OCI-LY7 (cell line): ENCODE measurements around the gene ZNF532. TPM values are rescaled to one million over a fixed set of nuclear protein-coding genes. Genes with fewer than 3 reads are reported as not detected.
A peak's percentile ranks its signal among the peaks of the same experiment; 100 is the strongest.

Experiments
- BruUV-seq: library from RNA; stranded (reverse); fragments of 400-500 nt; replicated peaks from 2 replicates; lab custom pipeline; 2021; lab: Mats Ljungman, UMichigan
- CTCF ChIA-PET: fragments of 300-600 bp; sonication (Branson Sonifier 250); formaldehyde crosslinking; loops from one replicate; lab custom pipeline; 2022; ENCODE audit warnings: antibody characterized with exemption; ENCODE audit not compliant: unreplicated experiment; lab: Charles Lee
- POLR2A ChIA-PET: fragments of 300-600 bp; sonication (Branson Sonifier 250); formaldehyde crosslinking; loops from one replicate; lab custom pipeline; 2022; ENCODE audit warnings: antibody characterized with exemption; lab: Charles Lee
- DNase-seq: peaks from one replicate; pipeline ENCODE4 v3.0.0-alpha.2; 2015; ENCODE audit warnings: low spot score
- H2AFZ ChIP-seq: fragments of 200-600 bp; sonication (generic), shearing (Covaris generic); 2 replicates; pipeline ENCODE4 v1.6.1; 2014; ENCODE audit warnings: mild to moderate bottlenecking, antibody characterized with exemption, low read length, moderate library complexity
- H3K27ac ChIP-seq: fragments of 200-600 bp; sonication (generic); 2 replicates; pipeline ENCODE4 v1.5.1; 2014; ENCODE audit warnings: mixed run types, low read depth, mild to moderate bottlenecking, moderate library complexity, low read length, inconsistent platforms; ENCODE audit not compliant: poor library complexity, severe bottlenecking
- H3K36me3 ChIP-seq: fragments of 200-600 bp; sonication (generic); 2 replicates; pipeline ENCODE4 v1.6.1; 2014; ENCODE audit warnings: mild to moderate bottlenecking, antibody characterized with exemption, low read length, moderate library complexity, mixed read lengths; ENCODE audit not compliant: insufficient read depth
- H3K4me1 ChIP-seq: fragments of 200-600 bp; sonication (generic); 2 replicates; pipeline ENCODE4 v1.5.1; 2014; ENCODE audit warnings: mild to moderate bottlenecking, low read length; ENCODE audit not compliant: insufficient read depth, poor library complexity, severe bottlenecking
- H3K4me2 ChIP-seq: fragments of 200-600 bp; sonication (generic); 2 replicates; pipeline ENCODE4 v1.6.1; 2014; ENCODE audit warnings: mild to moderate bottlenecking, low read length
- H3K4me3 ChIP-seq: fragments of 200-600 bp; sonication (generic); 2 replicates; pipeline ENCODE4 v1.5.1; 2014; ENCODE audit warnings: mild to moderate bottlenecking, low read depth, low read length; ENCODE audit not compliant: poor library complexity, severe bottlenecking
- H3K79me2 ChIP-seq: fragments of 200-600 bp; sonication (generic); 2 replicates; pipeline ENCODE4 v1.6.1; 2016; ENCODE audit warnings: low read depth, mild to moderate bottlenecking, low read length, moderate library complexity, mixed read lengths; ENCODE audit not compliant: insufficient read depth
- H3K9me2 ChIP-seq: fragments of 200-600 bp; sonication (generic); 2 replicates; pipeline ENCODE4 v1.6.1; 2016; ENCODE audit warnings: mild to moderate bottlenecking, low read length, mixed read lengths; ENCODE audit not compliant: insufficient read depth
- H3K9me3 ChIP-seq: fragments of 200-600 bp; sonication (generic); 2 replicates; pipeline ENCODE4 v1.6.1; 2014; ENCODE audit warnings: mild to moderate bottlenecking, mixed run types, low read length, mixed read lengths
- H4K20me1 ChIP-seq: fragments of 200-600 bp; sonication (generic); 2 replicates; pipeline ENCODE4 v1.6.1; 2014; ENCODE audit warnings: mild to moderate bottlenecking, antibody characterized with exemption, low read length, moderate library complexity, mixed read lengths; ENCODE audit not compliant: insufficient read depth
- EZH2phosphoT487 ChIP-seq: fragments of 200-600 bp; sonication (generic); IDR thresholded peaks from 2 replicates; pipeline ENCODE4 v1.6.1; 2018; ENCODE audit warnings: low read depth, borderline replicate concordance, mild to moderate bottlenecking, mixed run types, antibody characterized with exemption, low read length, moderate library complexity, mixed read lengths
- intact Hi-C: fragments of 100-400 bp; cut with micrococcal nuclease; formaldehyde crosslinking; loops from one replicate; pipeline ENCODE4 v1.10.0; 2022; ENCODE audit not compliant: unreplicated experiment
- total RNA-seq, 2 experiments: library from RNA; depleted of rRNA in 1 of 2; stranded (reverse); fragments of >200 nt in 1 of 2; shearing (Covaris generic) in 1 of 2; gene quantifications; 2 replicates each; pipeline ENCODE4 v1.2.3, GENCODE V29; 2014 to 2022
- TF ChIP-seq, protein P1 (sequence below): fragments of 200-600 bp; sonication (generic); conservative IDR thresholded peaks from 2 replicates; pipeline ENCODE4 v1.5.1; 2014; ENCODE audit warnings: mild to moderate bottlenecking, antibody characterized with exemption, low read length, moderate library complexity, mixed read lengths

Gene ZNF532
- total RNA-seq, 2 experiments from 2014 or later = 10.4 to 18.7 TPM

DNA sequence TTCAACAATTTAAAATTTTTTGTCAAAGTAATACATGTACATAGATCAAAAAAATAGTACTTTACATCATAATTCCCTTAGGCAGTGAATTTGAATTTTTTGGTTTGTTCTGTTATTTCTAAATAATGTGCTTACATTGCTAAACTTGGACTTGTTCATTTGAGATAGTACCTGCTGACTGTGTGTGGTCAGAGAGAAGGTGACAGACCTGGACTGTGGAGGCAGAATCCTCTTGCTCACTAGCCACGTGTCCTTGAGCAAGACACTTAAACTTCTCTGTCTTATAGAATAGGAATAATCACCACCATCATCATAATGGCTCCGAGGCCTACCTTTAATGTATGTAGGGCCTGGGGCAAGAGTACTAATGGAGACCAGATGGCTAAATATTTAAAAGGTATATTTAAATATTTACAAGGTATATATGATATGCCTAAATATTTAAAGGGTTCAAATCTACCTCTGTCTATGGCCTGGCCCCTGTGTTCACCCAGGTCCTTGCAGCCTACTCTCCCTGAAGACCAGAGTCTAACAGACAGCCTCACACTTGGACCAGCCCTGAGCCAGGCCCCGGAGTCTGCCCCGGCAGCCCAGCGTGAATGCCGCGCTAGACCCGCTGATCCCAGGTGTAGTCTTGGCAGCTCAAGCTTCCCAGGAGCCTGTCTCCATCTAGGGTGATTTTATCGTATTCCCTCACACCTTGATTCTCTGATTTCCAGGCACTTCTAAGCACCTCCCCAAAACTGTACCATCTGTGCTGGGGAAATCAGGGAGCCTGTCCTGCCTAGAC lies 33.5 kb downstream of the ZNF532 start:
- ChIA-PET CTCF (no interaction called here), POLR2A (no interaction called here)
- no peaks in the 10 kb centered on the region for H3K9me3 ChIP-seq
- H3K36me3 ChIP-seq = peaks cover 30% of the 10 kb centered on the region
- H3K4me2 ChIP-seq = peak overlapping the region; percentile 62; the same call in 1 of the 2 replicates
- H3K9me2 ChIP-seq = no peaks in the 10 kb centered on the region
- intact Hi-C loops = loop anchor here (5.0 to 10.0 kb wide), 2 partner anchors 116 to 157 kb away; no protein-coding TSS in a partner anchor
- H4K20me1 ChIP-seq = no peaks in the 10 kb centered on the region
- H3K79me2 ChIP-seq = peaks cover 27% of the 10 kb centered on the region; the same call in 1 of the 2 replicates
- peaks cover 31% of the 10 kb centered on the region for H3K4me1 ChIP-seq
- no peak for TF ChIP-seq EZH2phosphoT487
- TF ChIP-seq, protein P1, sequence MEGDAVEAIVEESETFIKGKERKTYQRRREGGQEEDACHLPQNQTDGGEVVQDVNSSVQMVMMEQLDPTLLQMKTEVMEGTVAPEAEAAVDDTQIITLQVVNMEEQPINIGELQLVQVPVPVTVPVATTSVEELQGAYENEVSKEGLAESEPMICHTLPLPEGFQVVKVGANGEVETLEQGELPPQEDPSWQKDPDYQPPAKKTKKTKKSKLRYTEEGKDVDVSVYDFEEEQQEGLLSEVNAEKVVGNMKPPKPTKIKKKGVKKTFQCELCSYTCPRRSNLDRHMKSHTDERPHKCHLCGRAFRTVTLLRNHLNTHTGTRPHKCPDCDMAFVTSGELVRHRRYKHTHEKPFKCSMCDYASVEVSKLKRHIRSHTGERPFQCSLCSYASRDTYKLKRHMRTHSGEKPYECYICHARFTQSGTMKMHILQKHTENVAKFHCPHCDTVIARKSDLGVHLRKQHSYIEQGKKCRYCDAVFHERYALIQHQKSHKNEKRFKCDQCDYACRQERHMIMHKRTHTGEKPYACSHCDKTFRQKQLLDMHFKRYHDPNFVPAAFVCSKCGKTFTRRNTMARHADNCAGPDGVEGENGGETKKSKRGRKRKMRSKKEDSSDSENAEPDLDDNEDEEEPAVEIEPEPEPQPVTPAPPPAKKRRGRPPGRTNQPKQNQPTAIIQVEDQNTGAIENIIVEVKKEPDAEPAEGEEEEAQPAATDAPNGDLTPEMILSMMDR = no peak
- DNase-seq = no peak
- no peak overlapping the region for H3K4me3 ChIP-seq
- no peak overlapping the region for H3K27ac ChIP-seq
- H2AFZ ChIP-seq = no peak overlapping the region
- no TSS peak for BruUV-seq

DNA sequence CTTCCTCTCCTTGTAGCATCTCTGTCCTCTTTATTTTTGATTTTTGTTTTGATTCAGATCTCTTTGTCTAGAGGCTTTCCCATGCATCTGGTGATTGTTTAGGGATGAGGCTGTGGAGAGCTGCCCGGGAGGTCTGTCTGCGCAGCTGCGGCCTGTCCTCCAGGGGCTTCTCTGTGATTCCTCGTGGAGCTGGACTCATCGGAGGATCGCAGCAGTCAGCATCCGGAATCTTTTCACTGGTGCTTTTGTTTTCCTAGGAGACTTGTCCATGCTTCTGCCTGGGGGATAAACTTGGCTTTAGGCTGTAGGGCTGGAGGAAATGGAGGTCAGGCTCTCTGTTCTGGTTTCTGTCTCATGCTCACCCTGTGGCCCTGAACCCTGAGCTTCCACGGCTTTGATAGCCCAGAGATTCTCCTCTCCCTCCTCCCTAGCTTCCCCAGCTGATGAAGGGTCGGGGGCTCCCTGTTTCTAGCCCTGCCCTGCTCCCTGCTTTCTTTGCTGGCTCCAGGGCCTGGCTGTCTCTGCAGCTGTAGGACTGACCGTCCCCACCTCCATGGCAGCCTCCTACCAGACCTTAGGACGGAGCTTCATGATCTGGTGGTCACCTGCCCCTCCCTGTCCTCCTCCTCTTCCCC lies 35.5 kb downstream of the ZNF532 start:
- intact Hi-C loops = no loop called here
- H3K4me1 ChIP-seq = peaks cover 31% of the 10 kb centered on the region
- TF ChIP-seq, protein P1 = no peak
- TF ChIP-seq EZH2phosphoT487 = no peak
- POLR2A ChIA-PET = interaction anchor here (0.6 to 1.4 kb wide), 2 partner anchors 60 to 112 kb away, joined by 3 read pairs; no protein-coding TSS in a partner anchor
- no peaks in the 10 kb centered on the region for H3K9me2 ChIP-seq
- H3K4me3 ChIP-seq = no peak overlapping the region
- H3K27ac ChIP-seq = no peak overlapping the region
- peaks cover 27% of the 10 kb centered on the region; the same call in 1 of the 2 replicates for H3K79me2 ChIP-seq
- H3K4me2 ChIP-seq = peak overlapping the region; percentile 34; the same call in 1 of the 2 replicates
- no peaks in the 10 kb centered on the region for H4K20me1 ChIP-seq
- peaks cover 34% of the 10 kb centered on the region for H3K36me3 ChIP-seq
- no TSS peak for BruUV-seq
- H3K9me3 ChIP-seq = no peaks in the 10 kb centered on the region
- H2AFZ ChIP-seq = no peak overlapping the region
- CTCF ChIA-PET = no interaction called here
- DNase-seq = no peak
